Activated CD8-positive, alpha-beta T cell treated with anti-CD3 and anti-CD28 coated beads, Interleukin-2, amount 10 ng/mL, durations not matched to agents 7 days and 5 days (primary cell): ENCODE measurements around the gene HSD17B1. TPM values are rescaled to one million over a fixed set of nuclear protein-coding genes. Genes with fewer than 3 reads are reported as not detected.
"Not testable (repeated sequence)": the region's sequence is repeated elsewhere in the genome, so short reads cannot be mapped to it uniquely, and the experiment has no call there.

Source experiments
- ATAC-seq: fragments of 150-1000 bp; cut with Tn5 transposase; one replicate; pipeline ENCODE4 v1.10.0; 2021; ENCODE audit warnings: moderate library complexity
- CTCF ChIA-PET: fragments of 350-600 bp; sonication (Branson Sonifier 250); formaldehyde crosslinking; loops from one replicate; lab custom pipeline; 2021; ENCODE audit warnings: antibody characterized with exemption; lab: Charles Lee
- POLR2A ChIA-PET: fragments of 350-600 bp; sonication (Branson Sonifier 250); formaldehyde crosslinking; loops from one replicate; lab custom pipeline; 2021; ENCODE audit warnings: antibody characterized with exemption; lab: Charles Lee
- DNase-seq: peaks from one replicate; pipeline ENCODE4 v3.0.0-alpha.2; 2020
- H3K27ac Mint-ChIP-seq: one replicate; pipeline ENCODE4 v1.8.0; 2021; ENCODE audit warnings: mild to moderate bottlenecking, mixed read lengths
- H3K27me3 Mint-ChIP-seq: one replicate; pipeline ENCODE4 v1.8.0; 2021; ENCODE audit warnings: low read depth, mixed read lengths
- H3K36me3 Mint-ChIP-seq: one replicate; pipeline ENCODE4 v1.8.0; 2021; ENCODE audit warnings: low read depth, mixed read lengths
- H3K4me1 Mint-ChIP-seq: one replicate; pipeline ENCODE4 v1.8.0; 2021; ENCODE audit warnings: low read depth, mixed read lengths
- H3K4me3 Mint-ChIP-seq: one replicate; pipeline ENCODE4 v1.8.0; 2021; ENCODE audit warnings: mild to moderate bottlenecking, mixed read lengths
- H3K9me3 Mint-ChIP-seq: one replicate; pipeline ENCODE4 v1.8.0; 2022; ENCODE audit warnings: mixed read lengths; ENCODE audit not compliant: insufficient read depth
- total RNA-seq, 2 experiments: library from RNA; stranded (reverse); gene quantifications; one replicate each; pipeline ENCODE4 v1.2.3, GENCODE V29; 2021

The HSD17B1 gene
- total RNA-seq, 2 experiments from 2014 or later: 0.53 to 0.60 TPM

GRCh38 chr17:42537826-42538451, 14.8 kb upstream of the HSD17B1 start:
- H3K4me1 Mint-ChIP-seq: peaks cover 58% of the 10 kb centered on the region
- ATAC-seq (no peak), DNase-seq (no peak)
- POLR2A ChIA-PET: no interaction called here
- no peaks in the 10 kb centered on the region for H3K9me3 Mint-ChIP-seq
- H3K36me3 Mint-ChIP-seq: peaks cover 21% of the 10 kb centered on the region
- H3K4me3 Mint-ChIP-seq: peak overlapping the region; percentile 37
- H3K27me3 Mint-ChIP-seq: peaks cover 7% of the 10 kb centered on the region
- peak overlapping the region; percentile 66 for H3K27ac Mint-ChIP-seq
- CTCF ChIA-PET: interaction anchor here (0.8 to 3.9 kb wide), 4 partner anchors 8 to 132 kb away, joined by 3 to 15 read pairs (median 4); no protein-coding TSS in a partner anchor

DNA sequence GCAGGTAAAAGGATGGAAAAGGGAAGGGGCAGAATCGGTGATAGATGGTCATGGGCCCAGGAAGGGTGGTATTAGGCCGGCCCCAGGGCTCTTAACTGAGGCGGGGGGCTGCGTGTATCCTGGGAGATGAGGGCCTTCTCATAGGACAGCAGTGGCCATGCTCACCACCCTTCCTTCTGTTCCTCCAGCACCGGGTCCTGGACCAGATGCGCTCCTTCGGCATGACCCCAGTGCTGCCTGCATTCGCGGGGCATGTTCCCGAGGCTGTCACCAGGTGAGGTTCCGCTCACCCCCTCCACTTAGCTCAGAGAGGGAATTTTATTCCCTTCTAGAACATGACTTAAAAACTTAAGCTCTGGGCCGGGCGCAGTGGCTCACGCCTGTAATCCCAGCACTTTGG, 14.2 kb upstream of the HSD17B1 start:
- Mint-ChIP-seq H3K27ac (no peak overlapping the region), H3K9me3 (no peaks in the 10 kb centered on the region), H3K27me3 (peaks cover 4% of the 10 kb centered on the region), H3K4me1 (peaks cover 56% of the 10 kb centered on the region), H3K36me3 (peaks cover 23% of the 10 kb centered on the region), H3K4me3 (no peak overlapping the region)
- no peak for DNase-seq
- ChIA-PET POLR2A (no interaction called here), CTCF (interaction anchor here (0.8 to 3.9 kb wide), 4 partner anchors 8 to 132 kb away, joined by 3 to 15 read pairs (median 4); no protein-coding TSS in a partner anchor)
- ATAC-seq: no peak

DNA sequence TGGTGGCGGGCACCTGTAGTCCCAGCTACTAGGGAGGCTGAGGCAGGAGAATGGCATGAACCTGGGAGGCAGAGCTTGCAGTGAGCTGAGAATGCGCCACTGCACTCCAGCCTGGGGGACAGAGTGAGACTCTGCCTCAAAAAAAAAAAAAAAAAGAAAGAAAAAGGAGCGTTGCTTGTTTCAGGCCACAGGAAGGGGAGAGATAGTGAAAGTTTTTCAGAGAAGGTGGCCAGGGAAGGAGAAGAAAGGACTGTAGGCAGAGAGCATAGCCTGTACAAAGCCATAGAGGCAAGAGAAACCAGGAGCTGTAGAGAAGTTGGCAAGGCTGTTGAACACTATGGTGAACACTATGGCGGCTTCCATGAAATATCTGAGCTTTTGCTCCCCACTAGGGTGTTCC, 12.2 kb upstream of the HSD17B1 start:
- Mint-ChIP-seq H3K4me1 (peaks cover 52% of the 10 kb centered on the region), H3K27ac (peak overlapping the region; percentile 77), H3K4me3 (peak overlapping the region; percentile 39), H3K36me3 (peaks cover 23% of the 10 kb centered on the region)
- H3K9me3 Mint-ChIP-seq, H3K27me3 Mint-ChIP-seq, DNase-seq: not testable (repeated sequence)
- CTCF ChIA-PET: interaction anchor here (1.0 to 2.7 kb wide), 6 partner anchors 9 to 134 kb away, joined by 3 to 15 read pairs (median 4); no protein-coding TSS in a partner anchor
- POLR2A ChIA-PET: interaction anchor here (1.5 kb wide), 1 partner anchor 14 kb away, joined by 8 read pairs; no protein-coding TSS in a partner anchor
- ATAC-seq: peak; percentile 7

DNA sequence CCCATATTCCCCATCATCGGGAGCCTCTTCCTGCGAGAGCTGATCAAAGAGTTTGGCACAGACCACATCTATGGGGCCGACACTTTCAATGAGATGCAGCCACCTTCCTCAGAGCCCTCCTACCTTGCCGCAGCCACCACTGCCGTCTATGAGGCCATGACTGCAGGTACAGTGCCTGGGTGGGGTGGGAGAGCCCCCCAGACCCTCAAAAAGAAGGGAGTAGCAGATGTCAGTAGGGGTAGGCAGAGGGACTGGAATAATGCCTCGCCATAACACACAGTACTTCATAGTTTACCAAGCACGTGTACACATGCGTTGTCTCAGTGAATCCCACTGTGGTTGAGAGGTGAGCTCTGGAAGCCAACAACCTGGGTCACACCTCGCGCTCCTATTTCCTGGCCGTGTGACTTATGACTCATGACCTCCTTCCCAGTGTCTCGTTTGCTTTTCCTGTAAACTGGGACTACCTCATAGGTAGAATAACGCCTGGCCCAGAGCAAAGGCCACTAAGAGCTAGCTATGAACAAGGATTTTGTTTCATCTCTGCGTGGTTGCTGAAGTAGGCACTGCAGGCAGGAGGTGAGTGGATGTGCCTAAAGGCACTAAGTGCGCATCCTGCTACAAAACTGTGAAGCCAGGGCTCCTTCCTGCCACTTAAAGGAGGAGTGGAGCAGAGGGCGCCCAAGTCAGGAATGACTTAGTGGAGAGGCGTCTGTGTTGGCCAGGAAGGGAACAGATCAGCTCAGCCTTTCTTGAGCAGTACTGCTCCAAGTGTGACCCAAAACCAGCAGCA, 11.5 kb upstream of the HSD17B1 start:
- ATAC-seq: peak; percentile 46
- Mint-ChIP-seq H3K36me3 (peaks cover 23% of the 10 kb centered on the region), H3K9me3 (no peaks in the 10 kb centered on the region), H3K4me3 (peak overlapping the region; percentile 39), H3K4me1 (peaks cover 48% of the 10 kb centered on the region), H3K27me3 (no peaks in the 10 kb centered on the region), H3K27ac (peak overlapping the region; percentile 77)
- DNase-seq: peak; percentile 63
- ChIA-PET POLR2A (interaction anchor here (1.2 to 1.5 kb wide), 4 partner anchors 10 to 30 kb away, joined by 3 to 8 read pairs (median 6); no protein-coding TSS in a partner anchor), CTCF (interaction anchor here (1.0 to 2.7 kb wide), 6 partner anchors 10 to 135 kb away, joined by 3 to 15 read pairs (median 4); no protein-coding TSS in a partner anchor)

DNA sequence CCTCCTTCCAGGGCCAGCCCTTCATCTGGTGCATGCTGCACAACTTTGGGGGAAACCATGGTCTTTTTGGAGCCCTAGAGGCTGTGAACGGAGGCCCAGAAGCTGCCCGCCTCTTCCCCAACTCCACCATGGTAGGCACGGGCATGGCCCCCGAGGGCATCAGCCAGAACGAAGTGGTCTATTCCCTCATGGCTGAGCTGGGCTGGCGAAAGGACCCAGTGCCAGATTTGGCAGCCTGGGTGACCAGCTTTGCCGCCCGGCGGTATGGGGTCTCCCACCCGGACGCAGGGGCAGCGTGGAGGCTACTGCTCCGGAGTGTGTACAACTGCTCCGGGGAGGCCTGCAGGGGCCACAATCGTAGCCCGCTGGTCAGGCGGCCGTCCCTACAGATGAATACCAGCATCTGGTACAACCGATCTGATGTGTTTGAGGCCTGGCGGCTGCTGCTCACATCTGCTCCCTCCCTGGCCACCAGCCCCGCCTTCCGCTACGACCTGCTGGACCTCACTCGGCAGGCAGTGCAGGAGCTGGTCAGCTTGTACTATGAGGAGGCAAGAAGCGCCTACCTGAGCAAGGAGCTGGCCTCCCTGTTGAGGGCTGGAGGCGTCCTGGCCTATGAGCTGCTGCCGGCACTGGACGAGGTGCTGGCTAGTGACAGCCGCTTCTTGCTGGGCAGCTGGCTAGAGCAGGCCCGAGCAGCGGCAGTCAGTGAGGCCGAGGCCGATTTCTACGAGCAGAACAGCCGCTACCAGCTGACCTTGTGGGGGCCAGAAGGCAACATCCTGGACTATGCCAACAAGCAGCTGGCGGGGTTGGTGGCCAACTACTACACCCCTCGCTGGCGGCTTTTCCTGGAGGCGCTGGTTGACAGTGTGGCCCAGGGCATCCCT, 9.3 kb upstream of the HSD17B1 start:
- H3K4me3 Mint-ChIP-seq: no peak overlapping the region
- DNase-seq: no peak
- no peak for ATAC-seq
- H3K36me3 Mint-ChIP-seq: peaks cover 21% of the 10 kb centered on the region
- POLR2A ChIA-PET: interaction anchor here (0.8 to 1.0 kb wide), 2 partner anchors 16 to 24 kb away, joined by 4 read pairs; no protein-coding TSS in a partner anchor
- H3K27me3 Mint-ChIP-seq: no peaks in the 10 kb centered on the region
- peaks cover 34% of the 10 kb centered on the region for H3K4me1 Mint-ChIP-seq
- no peak overlapping the region for H3K27ac Mint-ChIP-seq
- CTCF ChIA-PET: no interaction called here
- no peaks in the 10 kb centered on the region for H3K9me3 Mint-ChIP-seq

GRCh38 chr17:42544874-42545283, 7.8 kb upstream of the HSD17B1 start:
- DNase-seq (no peak), ATAC-seq (no peak)
- Mint-ChIP-seq H3K9me3 (no peaks in the 10 kb centered on the region), H3K4me3 (no peak overlapping the region), H3K36me3 (peaks cover 13% of the 10 kb centered on the region), H3K4me1 (peaks cover 34% of the 10 kb centered on the region), H3K27ac (no peak overlapping the region), H3K27me3 (no peaks in the 10 kb centered on the region)
- ChIA-PET CTCF (interaction anchor here (0.7 kb wide), 1 partner anchor 9 kb away, joined by 3 read pairs; the partner anchor contains the start of gene NAGLU), POLR2A (no interaction called here)

DNA sequence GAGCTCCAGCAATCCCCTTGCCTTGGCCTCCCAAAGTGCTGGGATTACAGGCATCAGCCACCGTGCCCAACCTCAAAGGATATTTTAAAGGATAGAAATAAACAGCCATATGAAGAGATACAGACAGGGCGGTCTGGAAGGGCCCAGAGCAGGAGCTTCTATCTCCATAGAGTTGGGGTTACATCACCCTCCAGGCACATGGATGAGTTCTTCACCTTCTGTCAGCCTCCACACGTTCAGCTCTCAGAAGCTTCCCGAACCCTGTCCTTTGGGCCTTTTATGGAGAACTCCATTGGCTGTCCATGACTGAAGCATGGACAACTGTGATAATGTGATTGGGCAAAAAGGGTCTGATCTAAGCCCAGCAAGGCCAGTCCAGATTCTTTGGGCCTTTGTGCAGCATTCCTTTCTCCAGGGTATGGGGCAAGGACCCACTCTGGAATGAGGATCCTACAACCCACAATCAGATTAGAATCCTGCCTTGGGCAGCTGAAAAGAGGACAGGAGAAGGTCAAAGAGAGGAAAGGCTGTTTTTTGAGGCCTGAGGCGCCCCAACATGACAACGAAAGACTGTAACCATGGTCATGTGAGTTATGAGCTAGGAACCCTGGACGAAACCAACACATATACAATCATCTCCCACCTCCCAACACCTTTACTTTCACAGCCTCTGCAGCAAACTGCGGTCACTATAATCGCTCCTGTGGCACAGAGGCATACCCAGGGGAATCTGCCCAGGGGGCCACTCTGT, 6.8 kb upstream of the HSD17B1 start:
- H3K27me3 Mint-ChIP-seq, H3K4me3 Mint-ChIP-seq, H3K9me3 Mint-ChIP-seq, H3K27ac Mint-ChIP-seq, CTCF ChIA-PET, ATAC-seq, H3K36me3 Mint-ChIP-seq, DNase-seq: not testable (repeated sequence)
- H3K4me1 Mint-ChIP-seq: peaks cover 27% of the 10 kb centered on the region
- POLR2A ChIA-PET: interaction anchor here (1.4 kb wide), 1 partner anchor 10 kb away, joined by 4 read pairs; the partner anchor contains the start of gene NAGLU

GRCh38 chr17:42547001-42547461, 5.7 kb upstream of the HSD17B1 start:
- peaks cover 6% of the 10 kb centered on the region for H3K36me3 Mint-ChIP-seq
- H3K9me3 Mint-ChIP-seq: no peaks in the 10 kb centered on the region
- ChIA-PET POLR2A (no interaction called here), CTCF (interaction anchor here (2.1 kb wide), 1 partner anchor 31 kb away, joined by 15 read pairs; the partner anchor contains the start of gene PSMC3IP)
- peak overlapping the region; percentile 6 for H3K27ac Mint-ChIP-seq
- peaks cover 18% of the 10 kb centered on the region for H3K4me1 Mint-ChIP-seq
- no peak for ATAC-seq
- H3K27me3 Mint-ChIP-seq: no peaks in the 10 kb centered on the region
- DNase-seq: no peak
- no peak overlapping the region for H3K4me3 Mint-ChIP-seq

DNA sequence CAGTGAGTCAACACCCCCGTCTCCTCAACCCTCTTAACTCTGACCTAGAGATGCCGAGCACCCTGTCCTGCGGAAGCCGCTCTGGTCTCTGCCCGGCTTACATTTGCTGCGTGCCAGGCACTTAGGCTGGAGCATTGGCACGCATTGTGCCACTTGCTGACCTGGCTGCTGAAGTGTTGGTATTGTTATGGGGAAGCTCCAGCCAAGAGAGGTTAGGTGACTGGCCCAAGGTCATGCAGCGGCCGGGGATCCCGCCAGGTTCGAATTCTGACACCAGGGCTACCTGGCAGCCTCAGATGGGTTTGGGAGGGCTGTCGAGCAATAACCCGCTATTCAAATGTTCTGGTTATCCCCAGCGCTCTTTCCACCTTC, 5.0 kb upstream of the HSD17B1 start:
- H3K36me3 Mint-ChIP-seq: peaks cover 6% of the 10 kb centered on the region
- no peaks in the 10 kb centered on the region for H3K9me3 Mint-ChIP-seq
- DNase-seq (no peak), ATAC-seq (no peak)
- no peaks in the 10 kb centered on the region for H3K27me3 Mint-ChIP-seq
- H3K4me3 Mint-ChIP-seq: peak overlapping the region; percentile 22
- H3K27ac Mint-ChIP-seq: no peak overlapping the region
- ChIA-PET POLR2A (interaction anchor here (0.6 kb wide), 1 partner anchor 185 kb away, joined by 6 read pairs; no protein-coding TSS in a partner anchor), CTCF (interaction anchor here (1.0 to 2.1 kb wide), 8 partner anchors 10 to 381 kb away, joined by 3 to 15 read pairs (median 4); partner anchors contain the start of genes NAGLU, PSMC3IP and STAT3)
- H3K4me1 Mint-ChIP-seq: peaks cover 20% of the 10 kb centered on the region
